Erythroblast (primary cell): ENCODE measurements around the gene NKD1.

ENCODE experiments used
- DNase-seq, 2 experiments: peaks; one replicate each; lab custom pipeline; 2025; lab: John Stamatoyannopoulos, UW
- GATA1 ChIP-seq: IDR thresholded peaks from 2 replicates; pipeline ENCODE4 v1.6.1; 2011; ENCODE audit warnings: low read depth, mild to moderate bottlenecking, control low read depth, low read length, moderate library complexity
- POLR2A ChIP-seq: IDR thresholded peaks from 2 replicates; pipeline ENCODE4 v1.6.1; 2011; ENCODE audit warnings: mild to moderate bottlenecking, low read length

NKD1 gene

DNA sequence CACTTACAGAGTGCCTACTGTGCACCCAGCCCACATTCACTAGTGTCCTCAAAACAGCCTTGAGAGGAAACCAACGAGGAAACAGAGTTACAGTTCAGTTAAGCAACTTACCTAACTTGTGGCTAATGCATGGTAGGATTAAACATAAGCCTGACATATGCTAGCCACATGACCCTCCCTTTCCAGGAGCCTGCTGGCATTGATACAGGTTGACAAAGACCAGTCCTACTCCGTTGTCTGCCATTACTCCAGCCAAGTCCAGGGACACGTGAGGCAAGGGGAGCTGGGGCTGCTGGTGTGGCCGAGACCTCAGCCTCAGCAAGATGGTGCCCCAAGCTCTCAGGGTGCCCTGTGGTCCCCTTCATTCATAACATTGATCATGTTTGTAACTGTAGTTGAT is 95.0 kb downstream of the NKD1 start:
- no peak for TF ChIP-seq POLR2A
- no peak for TF ChIP-seq GATA1
- no peak for DNase-seq

DNA sequence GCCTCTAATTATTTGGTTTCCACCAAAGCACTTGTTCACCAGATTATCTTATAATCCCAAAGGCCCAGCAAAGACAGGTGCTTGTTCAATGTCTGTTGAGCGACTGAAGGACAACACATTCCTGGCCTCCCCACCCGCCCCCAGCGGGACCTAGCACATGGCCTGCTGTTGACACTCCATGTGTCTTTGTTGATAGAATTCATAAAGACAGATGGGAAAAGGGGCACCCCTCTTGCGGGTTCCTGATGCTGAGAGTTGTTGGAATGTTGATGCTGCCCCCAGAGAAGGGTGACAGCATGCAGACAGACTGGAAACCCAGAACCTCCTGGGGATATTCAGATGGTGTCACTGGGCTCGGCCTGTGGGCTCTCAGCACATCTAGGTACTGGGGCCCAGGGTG is 96.0 kb downstream of the NKD1 start:
- TF ChIP-seq POLR2A = no peak
- TF ChIP-seq GATA1 = no peak
- no peak for DNase-seq

DNA sequence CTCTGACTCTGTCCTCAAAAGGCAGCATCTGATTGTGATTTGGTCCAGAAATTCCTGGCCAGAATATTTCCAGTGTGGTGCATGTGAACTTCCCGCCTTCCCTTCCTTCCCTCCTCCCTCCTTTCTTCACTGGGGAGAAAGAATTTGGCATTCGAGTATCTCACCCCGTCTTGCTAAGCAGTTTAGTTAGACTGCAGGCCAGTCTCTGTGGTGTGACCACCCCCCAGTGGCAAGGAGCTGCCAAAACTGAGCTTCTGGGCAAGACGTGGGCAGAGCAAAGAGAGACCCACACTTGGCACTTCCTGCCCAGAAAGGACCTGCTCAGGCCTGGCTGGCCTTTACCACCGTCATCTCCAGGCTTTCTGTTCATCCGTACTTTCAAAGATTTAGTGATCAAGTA is 96.5 kb downstream of the NKD1 start:
- TF ChIP-seq GATA1 (no peak), POLR2A (no peak)
- DNase-seq = peak in 1 of 2 experiments; percentile 6

DNA sequence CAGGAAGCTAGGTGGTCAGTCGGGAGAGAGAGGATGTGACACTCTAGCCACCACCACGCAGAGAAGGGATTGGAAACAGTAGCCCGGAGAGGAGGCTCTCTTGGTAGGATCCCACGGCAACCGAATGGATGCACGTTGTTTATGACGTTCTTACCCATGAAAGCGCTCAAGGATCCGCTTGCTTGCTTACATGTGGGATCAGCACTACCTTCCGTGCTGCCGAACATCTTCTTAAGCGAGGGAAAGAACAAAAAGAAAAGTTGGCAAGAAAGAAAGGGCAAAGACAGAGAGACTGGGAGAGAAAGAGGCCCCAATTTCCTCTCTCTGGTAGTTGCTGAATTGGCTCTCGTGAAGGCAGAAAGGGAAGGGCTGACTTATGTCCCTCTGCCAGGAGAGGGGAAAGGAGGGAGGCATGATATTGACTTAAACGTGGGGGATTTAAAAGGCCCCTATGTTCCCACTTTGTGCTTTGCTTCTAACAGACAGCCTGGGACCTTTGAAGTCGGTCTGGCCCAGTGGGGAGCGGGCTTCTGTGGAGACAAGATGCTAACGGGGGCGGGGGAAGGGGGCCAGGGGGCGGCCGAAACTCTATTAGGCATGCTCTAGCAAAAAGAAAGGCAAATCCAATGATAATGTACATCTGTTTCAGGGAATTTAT is 97.5 kb downstream of the NKD1 start:
- TF ChIP-seq POLR2A (no peak), GATA1 (no peak)
- DNase-seq = no peak

DNA sequence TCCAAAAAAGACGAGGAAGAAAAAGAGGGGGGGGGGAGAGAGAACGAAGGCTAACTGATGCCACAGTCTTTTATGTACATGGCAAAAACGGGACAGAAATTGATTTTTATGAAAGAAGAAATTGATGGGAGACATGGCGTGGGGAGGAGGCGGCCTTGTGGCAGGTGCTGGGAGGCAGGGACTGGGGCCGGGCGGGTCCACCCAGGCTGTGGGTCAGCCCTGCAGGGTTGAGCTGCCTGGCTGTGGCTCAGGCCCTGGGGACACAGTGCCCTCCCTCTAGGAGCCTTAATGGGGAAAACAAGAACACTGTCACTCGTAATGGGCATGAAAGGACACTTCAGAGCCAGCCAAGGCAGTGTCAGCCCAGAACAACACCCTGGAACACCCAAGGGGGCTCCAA is 98.1 kb downstream of the NKD1 start:
- no peak for DNase-seq
- no peak for TF ChIP-seq GATA1
- TF ChIP-seq POLR2A = no peak

DNA sequence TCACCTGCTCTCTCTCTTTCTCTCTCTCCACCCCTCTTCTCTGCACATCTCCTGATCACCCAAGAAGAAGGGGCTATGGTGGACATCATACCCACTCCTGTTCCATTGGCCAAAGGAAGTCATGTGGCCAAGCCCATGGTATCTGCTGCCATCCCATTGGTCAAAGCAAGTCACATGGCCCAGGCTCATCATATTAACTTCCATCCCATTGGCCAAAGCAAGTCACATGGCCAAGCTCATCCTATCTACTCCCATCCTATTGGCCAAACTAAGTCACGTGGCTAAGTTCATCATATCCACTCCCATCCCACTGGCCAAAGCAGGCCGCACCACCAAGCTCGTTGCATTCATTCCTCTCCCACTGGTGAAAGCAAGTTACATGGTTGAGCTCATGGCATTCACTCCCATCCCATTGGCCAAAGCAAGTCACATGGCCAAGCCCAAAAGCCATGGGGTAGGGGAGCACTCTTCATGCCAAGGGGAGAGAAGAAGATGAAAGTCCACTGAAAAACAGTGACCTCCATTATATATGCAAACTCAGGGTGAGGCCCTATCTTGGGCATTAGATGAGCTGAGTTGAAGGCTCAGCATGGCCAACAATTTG is 103.7 kb downstream of the NKD1 start:
- TF ChIP-seq POLR2A = no peak
- TF ChIP-seq GATA1 = no peak
- peak; percentile 7 to 8 for DNase-seq

DNA sequence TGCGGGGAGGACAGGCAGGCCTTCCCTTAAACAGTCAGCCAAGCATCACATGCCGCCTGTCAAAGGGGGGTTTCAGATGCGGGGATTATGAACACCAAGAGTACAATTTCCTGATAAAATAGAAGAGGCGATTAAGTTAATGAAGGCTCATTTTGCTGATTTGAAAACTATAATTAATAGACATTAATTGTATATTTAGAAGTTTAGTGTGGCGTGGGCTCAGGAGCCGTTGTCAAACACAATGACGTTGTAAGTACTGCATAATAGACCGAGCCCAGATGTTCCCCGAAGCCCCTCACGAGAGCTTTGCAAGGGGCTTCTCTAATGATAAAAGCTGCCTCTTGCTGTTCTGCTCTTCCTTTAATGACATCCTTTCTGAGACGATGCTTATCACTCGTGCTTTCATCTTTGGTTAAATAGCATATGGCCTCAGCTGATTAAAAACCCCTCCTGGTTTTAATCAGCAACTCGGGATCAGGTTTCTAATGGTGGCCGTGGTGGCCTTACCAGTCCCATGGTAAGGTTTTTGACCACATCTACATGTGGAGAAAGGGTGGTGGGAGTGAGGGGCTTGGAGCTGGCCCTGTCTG is 104.7 kb downstream of the NKD1 start:
- TF ChIP-seq POLR2A (no peak), GATA1 (no peak)
- DNase-seq = peak in 1 of 2 experiments; percentile 10

GRCh38 chr16:50653633-50654519 is 105.7 kb downstream of the NKD1 start:
- DNase-seq = no peak
- TF ChIP-seq GATA1 (no peak), POLR2A (no peak)

DNA sequence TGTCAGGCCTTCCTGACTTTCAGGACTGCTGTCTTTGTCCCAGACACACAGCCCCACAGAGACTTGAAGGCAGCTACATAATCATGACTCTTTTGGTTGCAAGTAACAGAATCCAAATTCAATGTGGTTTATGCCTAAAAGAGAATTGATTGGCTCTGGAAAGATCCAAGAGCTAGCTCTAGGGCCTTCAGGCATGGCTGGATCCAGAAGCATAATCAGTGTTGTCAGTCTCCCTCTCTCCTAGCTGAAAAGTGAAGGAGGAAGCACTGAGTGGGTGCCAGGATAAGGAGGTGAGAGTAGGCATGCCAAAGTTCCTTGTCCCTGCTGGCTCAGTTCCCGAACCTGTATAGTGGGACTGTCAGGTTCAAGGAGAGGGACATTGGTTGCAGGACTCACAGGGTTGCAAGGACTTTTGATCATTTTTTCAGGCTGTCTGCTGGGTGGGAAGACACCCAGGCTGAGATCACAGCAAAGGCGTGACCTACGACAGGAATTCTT is 107.4 kb downstream of the NKD1 start:
- no peak for DNase-seq
- no peak for TF ChIP-seq POLR2A
- TF ChIP-seq GATA1 = no peak

DNA sequence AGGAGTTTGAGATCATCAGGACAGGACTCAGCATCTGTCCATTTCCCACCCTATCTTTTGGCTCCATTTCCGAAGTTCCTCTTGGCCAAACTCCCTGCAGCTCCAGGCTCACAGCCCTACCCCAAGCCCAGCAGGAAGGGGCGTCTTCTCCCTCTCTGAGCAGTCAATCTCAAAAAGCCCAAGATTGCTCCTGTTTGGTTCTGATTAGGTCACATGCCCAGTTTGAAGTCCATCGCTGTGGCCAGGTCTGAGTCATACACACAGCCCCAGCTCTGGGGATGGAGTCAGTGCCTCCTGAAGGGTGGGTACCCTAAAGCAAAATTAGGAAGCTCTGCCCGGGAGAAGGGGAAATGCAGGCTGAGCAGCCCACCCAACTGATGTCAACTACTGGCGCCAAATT is 109.0 kb downstream of the NKD1 start:
- no peak for TF ChIP-seq GATA1
- TF ChIP-seq POLR2A = no peak
- DNase-seq = no peak

- TF ChIP-seq GATA1 (no peak), POLR2A (no peak)
These were observed 111.6 kb downstream of the NKD1 start for GRCh38 chr16:50659806-50660205.

GRCh38 chr16:50662306-50662940 is 114.2 kb downstream of the NKD1 start:
- TF ChIP-seq GATA1 = no peak
- no peak for TF ChIP-seq POLR2A
- no peak for DNase-seq

More at GRCh38 chr16:50659806-50660205, 111.6 kb downstream of the NKD1 start:
- DNase-seq = no peak

DNA sequence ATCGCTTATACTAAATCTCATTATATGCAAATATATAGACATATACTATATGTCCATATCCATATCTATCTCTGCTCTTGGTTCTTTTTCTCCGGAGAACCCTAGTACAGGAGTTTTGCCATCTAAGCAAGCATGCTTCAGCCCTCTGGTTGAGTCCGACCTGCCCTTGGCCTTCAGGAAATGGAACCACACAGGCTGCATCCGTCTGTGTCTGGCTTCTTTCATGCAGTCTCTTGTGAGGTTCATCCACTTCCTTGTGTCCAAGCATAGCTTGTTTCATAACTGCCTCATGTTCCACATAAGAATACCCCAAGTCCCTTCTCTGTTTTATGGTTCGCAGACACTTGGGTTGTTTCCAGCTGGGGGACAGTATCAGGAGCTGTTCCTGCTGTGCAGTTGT is 116.1 kb downstream of the NKD1 start:
- no peak for TF ChIP-seq POLR2A
- no peak for TF ChIP-seq GATA1
- no peak for DNase-seq
